ENCODE results near the gene RRP1.

Gene RRP1

DNA sequence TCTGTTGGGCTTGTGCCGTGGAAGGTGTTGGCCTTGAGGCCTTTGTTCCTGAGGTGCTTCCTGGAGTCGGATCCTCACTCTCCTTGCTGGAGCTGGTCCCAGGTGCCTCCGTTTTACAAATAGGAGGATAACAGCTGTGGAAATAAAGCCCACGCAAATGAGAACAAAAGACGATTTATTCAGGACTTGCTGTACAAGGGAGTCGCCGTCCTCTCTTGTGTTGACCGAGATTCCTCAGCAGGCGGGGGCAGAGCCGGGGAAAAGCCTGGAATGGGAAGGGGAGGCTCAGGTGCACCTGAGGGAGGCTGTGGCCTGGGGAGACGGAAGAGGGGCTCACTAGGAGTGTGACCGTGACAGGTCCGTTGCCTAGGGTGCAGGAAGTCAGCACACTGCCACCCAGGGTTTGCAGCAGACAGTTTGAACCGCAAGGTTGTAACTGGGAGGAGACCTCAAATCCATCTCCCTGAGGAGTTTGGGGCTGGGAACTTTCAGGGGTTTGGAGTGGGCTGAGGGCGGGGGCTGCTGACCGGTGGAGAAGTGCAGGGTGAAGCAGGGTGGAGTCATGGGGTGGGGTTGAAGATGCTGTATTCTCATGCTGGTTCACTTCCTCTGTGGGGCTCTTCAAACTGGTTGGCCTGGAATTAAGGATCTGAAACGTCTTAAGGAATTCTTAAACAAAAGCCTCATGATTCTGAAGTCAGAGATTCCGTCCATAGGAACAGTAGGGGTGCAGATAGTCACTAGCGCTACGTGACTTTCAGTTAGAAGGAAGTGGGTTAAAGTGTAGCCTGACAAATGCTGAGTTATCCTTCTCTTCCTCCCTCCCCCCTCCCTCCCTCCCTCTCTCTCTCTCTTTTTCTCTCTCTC is 10.7 kb upstream of the RRP1 start:
- no peak for DNase-seq

DNA sequence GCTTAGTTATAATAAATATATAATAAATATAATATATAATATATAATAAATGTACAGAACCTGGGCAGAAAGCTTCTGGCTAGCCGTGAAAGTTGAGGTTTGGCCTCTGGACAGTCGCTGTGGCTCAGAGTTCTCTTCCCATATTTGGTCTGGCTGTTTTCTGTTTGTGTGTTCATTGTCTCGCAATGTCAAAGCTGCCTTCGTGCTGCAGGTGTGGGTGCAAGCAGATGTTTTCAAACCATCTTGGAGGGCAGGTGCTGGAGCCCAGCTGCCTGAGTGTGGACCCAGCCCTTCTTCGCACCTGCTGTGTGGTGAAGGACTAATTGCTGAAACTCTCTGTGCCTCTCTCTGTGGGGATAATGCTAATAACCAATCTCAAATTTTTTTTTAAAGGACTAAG is 9.7 kb upstream of the RRP1 start:
- no peak for DNase-seq

DNA sequence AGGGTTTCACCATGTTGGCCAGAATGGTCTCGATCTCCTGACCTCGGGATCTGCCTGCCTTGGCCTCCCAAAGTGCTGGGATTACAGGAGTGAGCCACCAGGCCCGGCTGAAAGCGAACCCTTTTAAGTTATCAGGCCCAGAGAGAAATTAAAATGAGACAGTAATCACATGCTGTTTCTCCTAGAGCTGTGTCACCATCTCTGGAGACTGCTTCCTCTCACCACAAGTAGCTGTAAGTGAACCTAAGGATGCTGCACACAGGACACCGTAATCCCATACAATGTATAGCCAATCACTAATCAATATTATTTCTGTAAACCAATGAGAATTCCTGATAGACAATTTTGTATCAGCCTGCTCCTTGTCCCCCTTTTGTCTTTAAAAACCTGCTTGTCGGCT is 7.5 kb upstream of the RRP1 start:
- no peak for DNase-seq

GRCh38 chr21:43782431-43783097 is 6.8 kb upstream of the RRP1 start:
- DNase-seq: no peak

- no peak for DNase-seq
Observed at GRCh38 chr21:43783098-43783700, 6.2 kb upstream of the RRP1 start.

DNA sequence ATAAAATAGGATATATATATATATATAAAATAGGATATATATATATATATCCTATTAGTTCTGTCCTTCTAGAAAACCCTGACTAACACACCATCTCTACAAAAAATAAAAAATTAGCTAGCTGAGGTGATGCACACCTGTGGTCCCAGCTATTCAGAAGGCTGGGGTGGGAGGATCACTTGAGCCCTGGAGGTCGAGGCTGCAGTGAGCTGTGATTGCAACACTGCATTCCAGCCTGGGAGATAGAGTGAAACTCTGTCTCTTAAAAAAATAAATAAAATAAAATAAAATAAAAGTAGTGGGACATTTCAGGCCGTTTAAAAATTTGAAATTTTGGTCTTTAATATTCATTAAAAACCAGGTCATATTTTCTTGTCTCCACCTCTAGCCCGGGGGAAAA is 4.2 kb upstream of the RRP1 start:
- no peak for DNase-seq

DNA sequence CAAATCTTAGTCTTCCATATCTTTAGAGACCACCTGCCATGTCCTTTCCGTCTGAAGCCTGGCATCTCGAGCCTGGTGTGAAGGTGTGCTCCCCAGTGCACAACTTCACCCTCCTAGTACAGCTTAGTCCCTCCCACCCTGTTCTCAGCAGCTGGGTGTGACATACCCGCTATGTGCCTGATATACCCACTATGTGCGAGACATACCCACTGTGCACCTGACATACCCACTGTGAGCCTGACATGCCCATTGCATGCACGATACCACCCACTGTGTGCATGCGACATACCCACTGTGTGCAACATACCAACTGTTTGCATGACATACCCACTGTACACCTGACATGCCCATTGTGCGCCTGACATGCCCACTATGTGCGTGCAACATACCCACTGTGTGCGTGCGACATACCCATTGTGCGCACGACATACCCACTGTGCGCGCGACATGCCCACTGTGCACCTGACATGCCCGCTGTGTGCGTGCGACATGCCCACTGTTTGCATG is 3.0 kb upstream of the RRP1 start:
- no peak for DNase-seq

DNA sequence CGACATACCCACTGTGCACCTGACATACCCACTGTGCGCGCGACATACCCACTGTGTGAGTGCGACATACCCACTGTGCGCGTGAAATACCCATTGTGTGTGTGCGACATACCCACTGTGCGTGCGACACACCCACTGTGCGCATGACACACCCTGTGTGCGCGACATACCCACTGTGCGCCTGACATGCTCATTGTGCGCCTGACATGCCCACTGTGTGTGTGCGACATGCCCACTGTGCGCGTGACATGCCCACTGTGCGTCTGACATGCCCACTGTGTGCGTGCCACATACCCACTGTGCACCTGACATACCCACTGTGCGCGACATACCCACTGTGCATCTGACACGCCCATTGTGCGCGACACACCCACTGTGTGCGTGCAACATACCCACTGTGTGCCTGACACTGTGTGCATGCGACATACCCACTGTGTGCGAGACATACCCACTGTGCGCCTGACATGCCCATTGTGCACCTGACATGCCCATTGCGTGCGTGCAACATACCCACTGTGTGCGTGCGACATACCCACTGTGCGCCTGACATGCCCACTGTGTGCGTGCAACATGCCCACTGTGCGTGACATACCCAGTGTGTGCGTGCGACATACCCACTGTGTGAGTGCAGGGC is 2.5 kb upstream of the RRP1 start:
- no peak for DNase-seq

- DNase-seq: no peak
Observed at GRCh38 chr21:43790010-43790524, 690 bp downstream of the RRP1 start.

GRCh38 chr21:43792406-43792805 is 3.0 kb downstream of the RRP1 start:
- no peak for DNase-seq

- no peak for DNase-seq
Observed at GRCh38 chr21:43793243-43793642, 3.9 kb downstream of the RRP1 start.

DNA sequence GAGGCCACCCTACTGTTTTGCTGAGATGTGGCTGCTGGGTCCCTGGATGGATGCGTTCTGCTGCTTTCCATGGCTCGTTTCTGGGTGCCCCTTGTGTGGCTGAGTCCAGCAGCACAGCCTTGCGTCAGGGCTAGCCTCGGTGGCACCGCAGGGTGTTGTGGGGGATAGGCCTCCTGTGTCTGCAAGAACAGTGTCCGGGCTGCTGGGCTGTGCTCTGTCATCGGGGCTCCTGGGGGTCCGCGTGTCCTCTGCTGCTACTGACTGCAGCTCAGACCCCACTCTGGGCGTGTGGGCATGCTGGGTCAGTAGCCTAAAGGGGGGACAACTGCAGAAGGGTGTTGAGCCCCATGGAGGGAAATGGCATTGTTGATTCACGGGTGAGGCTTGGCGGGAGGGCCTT is 4.9 kb downstream of the RRP1 start:
- DNase-seq: no peak

DNA sequence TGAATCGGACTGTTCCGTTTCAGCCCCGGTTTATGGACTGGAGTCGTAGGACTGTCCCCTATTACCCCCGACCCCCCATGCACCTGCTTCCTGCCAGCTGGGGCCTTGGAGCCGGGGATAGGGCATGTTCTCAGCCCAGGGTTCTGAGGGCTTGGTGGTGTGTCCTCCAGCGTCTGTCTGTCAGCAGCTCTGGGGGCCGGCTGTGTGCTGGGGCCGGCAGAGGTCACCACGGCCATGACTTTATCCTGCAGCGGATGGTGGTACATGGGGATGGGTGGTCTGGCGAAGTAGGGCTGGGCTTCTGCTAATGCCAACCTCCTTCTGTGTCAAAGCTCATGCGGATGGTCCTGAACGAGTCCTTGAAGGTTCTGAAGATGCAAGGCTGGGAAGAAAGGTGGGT is 5.5 kb downstream of the RRP1 start:
- DNase-seq: no peak

DNA sequence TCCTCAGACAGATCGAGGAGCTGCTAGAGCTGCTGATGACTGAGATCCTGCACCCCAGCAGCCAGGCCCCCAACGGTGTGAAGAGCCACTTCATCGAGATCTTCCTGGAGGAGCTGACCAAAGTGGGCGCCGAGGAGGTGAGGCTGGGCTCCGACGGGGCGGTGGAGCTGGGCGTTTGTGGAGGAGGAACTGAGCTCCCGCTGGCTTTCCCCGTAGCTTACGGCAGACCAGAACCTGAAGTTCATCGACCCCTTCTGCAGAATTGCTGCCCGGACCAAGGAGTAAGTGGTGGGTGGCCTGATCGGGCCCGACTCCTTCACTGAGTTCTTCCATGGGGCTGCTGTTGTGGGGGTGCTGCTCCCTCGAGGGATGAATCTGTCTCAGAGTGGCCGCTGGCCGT is 8.0 kb downstream of the RRP1 start:
- no peak for DNase-seq

DNA sequence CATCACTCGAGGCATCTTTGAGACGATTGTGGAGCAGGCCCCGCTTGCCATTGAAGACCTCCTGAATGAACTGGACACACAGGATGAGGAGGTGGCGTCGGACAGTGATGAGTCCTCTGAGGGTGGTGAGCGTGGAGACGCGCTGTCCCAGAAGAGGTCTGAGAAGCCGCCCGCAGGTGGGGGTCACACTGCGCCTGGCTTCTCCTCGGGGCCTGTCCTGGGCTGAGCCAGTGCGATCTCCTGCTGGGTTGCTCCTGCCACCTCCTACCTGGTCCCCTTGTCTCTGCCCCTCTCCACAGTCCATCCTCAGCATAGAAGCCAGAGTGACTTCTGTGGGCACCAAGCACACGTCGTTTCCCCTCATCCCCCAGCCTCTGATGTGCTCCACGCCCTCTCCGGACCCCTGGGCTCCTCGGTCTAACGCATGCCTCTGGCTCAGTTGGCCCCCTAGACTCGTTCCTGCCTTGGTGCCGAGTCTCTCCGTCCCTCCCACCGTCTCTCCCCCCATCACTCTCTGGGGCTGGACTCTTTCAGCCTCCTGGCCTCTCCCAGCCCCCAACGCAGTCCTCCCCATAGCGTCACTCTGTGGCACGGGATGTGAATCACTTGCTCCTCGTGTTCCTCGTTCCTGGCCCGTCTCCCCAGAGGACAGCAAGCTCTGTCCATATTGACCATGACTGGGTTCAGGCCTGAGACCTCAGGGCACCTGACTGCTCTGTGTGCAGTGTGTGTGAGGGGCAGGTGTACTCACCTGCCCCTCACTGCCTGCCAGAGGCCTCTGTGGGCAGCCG is 8.7 kb downstream of the RRP1 start:
- no peak for DNase-seq

- no peak for DNase-seq
Observed at GRCh38 chr21:43799301-43799840, 10.0 kb downstream of the RRP1 start.

DNA sequence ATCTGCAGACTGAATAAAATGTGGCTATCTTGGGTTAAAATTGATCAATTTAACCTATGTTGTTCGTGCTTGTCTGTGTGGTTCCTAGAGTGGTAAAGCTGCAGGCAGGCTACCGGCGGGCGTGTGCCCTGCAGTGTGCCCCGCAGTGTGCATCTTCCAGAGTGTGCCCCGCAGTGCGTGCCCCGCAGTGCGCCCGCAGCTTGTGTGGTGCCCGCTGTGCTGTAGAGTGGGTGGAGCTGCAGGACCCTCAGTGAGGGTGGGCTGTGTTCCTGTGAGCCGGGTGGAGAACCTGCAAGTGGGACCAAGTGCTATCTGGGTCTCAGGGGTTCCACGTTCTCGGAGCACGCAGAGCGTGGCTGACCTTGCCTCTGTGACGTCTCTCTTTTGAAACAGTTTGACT is 10.7 kb downstream of the RRP1 start:
- no peak for DNase-seq

DNA sequence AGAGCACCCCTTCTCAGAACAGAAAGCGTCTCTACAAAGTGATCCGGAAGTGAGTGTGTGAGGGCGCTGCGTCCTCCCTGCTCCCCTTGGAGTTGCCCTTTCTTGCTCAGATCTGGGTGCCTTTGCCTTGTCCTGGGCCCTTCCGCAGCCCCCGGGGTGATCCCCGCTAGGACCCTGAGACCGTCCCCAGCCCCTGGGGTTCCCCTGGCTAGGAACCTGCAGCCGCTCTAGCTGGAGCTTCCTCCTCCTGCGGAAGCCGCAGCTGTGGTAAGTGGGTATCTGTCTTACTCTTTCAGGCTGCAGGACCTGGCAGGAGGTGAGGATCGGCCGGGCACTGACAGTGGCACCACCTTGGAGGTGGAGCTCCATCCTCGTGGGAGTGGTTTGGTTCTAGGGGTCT is 11.2 kb downstream of the RRP1 start:
- DNase-seq: no peak

GRCh38 chr21:43801006-43801783 is 11.8 kb downstream of the RRP1 start:
- no peak for DNase-seq

- DNase-seq: no peak
Observed at GRCh38 chr21:43802713-43803313, 13.4 kb downstream of the RRP1 start.

Measured in T-helper 9 cell (primary cell).